ENCODE results near the gene CACNB1. TPM values are rescaled to one million over a fixed set of nuclear protein-coding genes. Genes with fewer than 3 reads are reported as not detected.

CACNB1 gene
- polyA plus RNA-seq, 1 donor, result 12.2 TPM

GRCh38 chr17:39200957-39201510 lies 3.6 kb upstream of the CACNB1 start:
- no peak for DNase-seq

- DNase-seq, result no peak
Measured at GRCh38 chr17:39200070-39200879, 2.8 kb upstream of the CACNB1 start, which contains the start of gene RPL19. RPL19 (plus strand) TSS chr17:39200283; CDS start chr17:39200345, 62 bp downstream.

- peak; percentile 93 for DNase-seq
Measured at GRCh38 chr17:39199820-39200069, 2.3 kb upstream of the CACNB1 start.

- no peak for DNase-seq
Measured at GRCh38 chr17:39198186-39198566, 707 bp upstream of the CACNB1 start.

- no peak for DNase-seq
Measured at GRCh38 chr17:39196808-39197291, 619 bp downstream of the CACNB1 start.

GRCh38 chr17:39196241-39196807 lies 1.1 kb downstream of the CACNB1 start:
- DNase-seq, result no peak

- no peak for DNase-seq
Measured at GRCh38 chr17:39195568-39196160, 1.8 kb downstream of the CACNB1 start.

GRCh38 chr17:39194985-39195524 lies 2.4 kb downstream of the CACNB1 start:
- no peak for DNase-seq

GRCh38 chr17:39194089-39194984 lies 3.1 kb downstream of the CACNB1 start:
- no peak for DNase-seq

- no peak for DNase-seq
Measured at GRCh38 chr17:39193346-39193745, 4.1 kb downstream of the CACNB1 start.

- no peak for DNase-seq
Measured at GRCh38 chr17:39192901-39193300, 4.6 kb downstream of the CACNB1 start.

GRCh38 chr17:39191750-39192510 lies 5.5 kb downstream of the CACNB1 start:
- no peak for DNase-seq

GRCh38 chr17:39187152-39187830 lies 10.2 kb downstream of the CACNB1 start:
- DNase-seq, result no peak

GRCh38 chr17:39186481-39187002 lies 10.9 kb downstream of the CACNB1 start:
- no peak for DNase-seq

GRCh38 chr17:39183720-39184119 lies 13.7 kb downstream of the CACNB1 start:
- DNase-seq, result no peak

- DNase-seq, result no peak
Measured at GRCh38 chr17:39183045-39183444, 14.4 kb downstream of the CACNB1 start.

GRCh38 chr17:39181303-39181702 lies 16.2 kb downstream of the CACNB1 start:
- no peak for DNase-seq

- no peak for DNase-seq
Measured at GRCh38 chr17:39178536-39178935, 18.9 kb downstream of the CACNB1 start.

- DNase-seq, result no peak
Measured at GRCh38 chr17:39177256-39177655, 20.2 kb downstream of the CACNB1 start.

GRCh38 chr17:39175695-39176093 lies 21.8 kb downstream of the CACNB1 start:
- no peak for DNase-seq

Data from left kidney (tissue), 2 donors.